Uterus (tissue), 4 donors: ENCODE results near the gene UNC13A. TPM values are rescaled to one million over a fixed set of nuclear protein-coding genes. Genes with fewer than 3 reads are reported as not detected.

Source experiments
- DNase-seq, 2 donors: peaks; one replicate each; pipeline ENCODE4 v3.0.0-alpha.2; 2019 to 2020
- H3K27ac ChIP-seq, 2 donors: fragments of 200-600 bp; sonication (generic); 1 replicate in 1 of 2; 2 replicates in 1 of 2; pipeline ENCODE4 v1.5.1; 2016 to 2018
- H3K27me3 ChIP-seq, 2 donors: fragments of 200-600 bp; sonication (generic); one replicate each; pipeline ENCODE4 v1.5.1; 2018 to 2019; ENCODE audit warnings: control low read depth in 1 of 2
- H3K36me3 ChIP-seq, 2 donors: fragments of 200-600 bp; sonication (generic); one replicate each; pipeline ENCODE4 v1.5.1; 2019; ENCODE audit warnings: control low read depth in 1 of 2
- H3K4me1 ChIP-seq, 2 donors: fragments of 200-600 bp; sonication (generic); one replicate each; pipeline ENCODE4 v1.5.1; 2018 to 2019; ENCODE audit warnings: control low read depth in 1 of 2
- H3K4me3 ChIP-seq, 2 donors: fragments of 200-600 bp; sonication (generic); 1 replicate in 1 of 2; 2 replicates in 1 of 2; pipeline ENCODE4 v1.5.1; 2018 to 2019; ENCODE audit warnings: mild to moderate bottlenecking in 1 of 2
- H3K9me3 ChIP-seq, 2 donors: fragments of 200-600 bp; sonication (generic); one replicate each; pipeline ENCODE4 v1.5.1; 2019; ENCODE audit warnings: control low read depth in 1 of 2
- POLR2A ChIP-seq, 2 donors: fragments of 450-650 bp; IDR thresholded peaks; one replicate each; pipeline ENCODE4 v1.6.1; 2016; ENCODE audit warnings: antibody characterized with exemption in 2 of 2, mild to moderate bottlenecking in 1 of 2, moderate library complexity in 1 of 2
- intact Hi-C: fragments of 100-400 bp; cut with DNase I; formaldehyde crosslinking; loops from one replicate; pipeline ENCODE4 v1.15.1; 2023; ENCODE audit warnings: low total_unique reads
- total RNA-seq, 4 donors: library from RNA; depleted of rRNA in 3 of 4; stranded (reverse); fragments of >200 nt in 3 of 4; gene quantifications; one replicate each; pipeline versions ENCODE4 v1.1.0 to v1.2.4, GENCODE V29; 2014 to 2023
- TF ChIP-seq, protein P1 (sequence below), 4 experiments: fragments of 200-600 bp in 2 of 4; fragments of 450-650 bp in 2 of 4; sonication (generic) in 2 of 4; IDR thresholded peaks; one replicate each; pipeline ENCODE4 v1.5.1; 2016 to 2019; ENCODE audit warnings: antibody characterized with exemption in 4 of 4, mild to moderate bottlenecking in 2 of 4, moderate library complexity in 1 of 4
- donor health status: DM: yes; HTN: yes; CAD: no.

The UNC13A gene
- total RNA-seq, 4 donors from 2014 or later, result 0.21 to 0.35 (median 0.29) TPM; not detected in 1

DNA sequence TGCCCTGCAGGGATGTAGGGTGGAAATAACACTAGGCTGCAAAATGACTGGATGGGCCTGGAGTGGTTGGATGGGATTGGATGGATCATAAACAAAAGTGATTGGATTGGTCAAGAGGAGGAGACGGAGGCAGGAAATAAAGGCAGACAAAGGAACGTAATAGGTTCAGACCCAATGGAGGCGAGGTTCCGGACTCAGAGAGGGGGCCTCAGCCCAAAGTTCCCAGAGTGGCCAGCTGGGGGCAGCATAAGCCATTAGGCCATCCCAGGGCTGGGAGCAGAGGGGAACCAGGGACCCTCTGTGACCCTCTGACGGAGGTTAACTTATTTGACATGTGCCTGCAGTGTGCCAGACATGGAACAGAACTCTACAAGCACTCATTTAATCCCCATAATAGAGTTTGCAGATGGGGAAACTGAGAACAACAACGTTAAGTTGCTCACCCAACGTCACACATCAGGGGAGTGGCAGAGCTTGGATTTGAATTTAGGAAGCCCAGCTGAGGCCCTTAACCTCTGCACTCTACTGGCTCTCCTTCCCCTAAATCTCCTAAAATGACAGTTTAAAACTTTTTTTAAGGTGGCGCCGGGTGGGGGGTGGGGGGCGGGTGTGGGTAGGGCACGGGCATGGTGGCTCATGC is 15.8 kb upstream of the UNC13A start:
- H3K4me3 ChIP-seq, result no peak overlapping the region
- no peaks in the 10 kb centered on the region for H3K36me3 ChIP-seq
- H3K9me3 ChIP-seq, result no peaks in the 10 kb centered on the region
- no peaks in the 10 kb centered on the region for H3K27me3 ChIP-seq
- H3K4me1 ChIP-seq, result no peaks in the 10 kb centered on the region
- H3K27ac ChIP-seq, result no peak overlapping the region
- TF ChIP-seq POLR2A (IDR thresholded peaks at IDR 0.05), result no peak
- TF ChIP-seq, protein P1, sequence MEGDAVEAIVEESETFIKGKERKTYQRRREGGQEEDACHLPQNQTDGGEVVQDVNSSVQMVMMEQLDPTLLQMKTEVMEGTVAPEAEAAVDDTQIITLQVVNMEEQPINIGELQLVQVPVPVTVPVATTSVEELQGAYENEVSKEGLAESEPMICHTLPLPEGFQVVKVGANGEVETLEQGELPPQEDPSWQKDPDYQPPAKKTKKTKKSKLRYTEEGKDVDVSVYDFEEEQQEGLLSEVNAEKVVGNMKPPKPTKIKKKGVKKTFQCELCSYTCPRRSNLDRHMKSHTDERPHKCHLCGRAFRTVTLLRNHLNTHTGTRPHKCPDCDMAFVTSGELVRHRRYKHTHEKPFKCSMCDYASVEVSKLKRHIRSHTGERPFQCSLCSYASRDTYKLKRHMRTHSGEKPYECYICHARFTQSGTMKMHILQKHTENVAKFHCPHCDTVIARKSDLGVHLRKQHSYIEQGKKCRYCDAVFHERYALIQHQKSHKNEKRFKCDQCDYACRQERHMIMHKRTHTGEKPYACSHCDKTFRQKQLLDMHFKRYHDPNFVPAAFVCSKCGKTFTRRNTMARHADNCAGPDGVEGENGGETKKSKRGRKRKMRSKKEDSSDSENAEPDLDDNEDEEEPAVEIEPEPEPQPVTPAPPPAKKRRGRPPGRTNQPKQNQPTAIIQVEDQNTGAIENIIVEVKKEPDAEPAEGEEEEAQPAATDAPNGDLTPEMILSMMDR (IDR thresholded peaks at IDR 0.05), result peak; percentile 50 to 68 (median 54)
- intact Hi-C loops, result no loop called here
- no peak for DNase-seq

DNA sequence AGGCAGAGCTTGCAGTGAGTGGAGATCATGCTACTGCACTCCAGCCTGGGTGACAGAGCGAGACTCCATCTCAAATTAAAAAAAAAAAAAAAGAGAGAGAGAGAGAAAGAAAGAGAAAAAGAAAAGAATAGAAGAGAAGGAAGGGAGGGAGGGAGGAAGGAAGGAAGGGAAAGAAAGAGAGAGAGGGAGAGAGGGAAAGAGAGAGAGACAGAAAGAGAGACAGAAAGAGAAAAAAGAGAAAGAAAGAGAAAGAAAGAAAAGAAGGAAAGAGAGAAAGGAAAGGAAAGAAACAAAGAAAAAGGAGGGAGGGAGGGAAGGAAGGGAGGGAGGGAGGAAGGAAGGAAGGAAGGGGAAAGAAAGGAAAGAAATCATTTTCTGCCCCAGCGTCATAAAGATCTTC is 7.0 kb upstream of the UNC13A start:
- no peaks in the 10 kb centered on the region for H3K36me3 ChIP-seq
- no peak overlapping the region for H3K27ac ChIP-seq
- H3K9me3 ChIP-seq, result no peaks in the 10 kb centered on the region
- no peak overlapping the region for H3K4me3 ChIP-seq
- intact Hi-C loops, result no loop called here
- H3K4me1 ChIP-seq, result no peaks in the 10 kb centered on the region
- no peaks in the 10 kb centered on the region for H3K27me3 ChIP-seq
- DNase-seq, result no peak
- no peak for TF ChIP-seq POLR2A (IDR thresholded peaks at IDR 0.05)
- TF ChIP-seq, protein P1 (IDR thresholded peaks at IDR 0.05), result no peak

DNA sequence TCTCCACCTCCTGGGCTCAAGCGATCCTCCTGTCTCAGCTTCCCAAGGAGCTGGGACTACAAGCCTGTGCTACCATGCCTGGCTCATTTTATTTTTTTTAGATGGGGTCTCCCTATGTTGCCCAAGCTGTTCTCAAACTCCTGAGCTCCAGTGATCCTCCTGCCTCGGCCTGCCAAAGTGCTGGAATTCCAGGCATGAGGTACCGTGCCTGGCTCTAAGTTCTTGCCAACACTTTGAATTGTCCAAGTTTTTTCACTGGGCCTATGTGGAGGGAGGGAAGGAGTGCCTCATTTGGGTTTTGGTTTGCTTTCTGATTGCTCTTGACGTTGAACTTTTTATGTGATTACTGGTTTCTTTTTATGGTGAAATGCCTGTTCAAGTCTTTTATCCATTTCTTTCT is 4.4 kb upstream of the UNC13A start:
- Histone ChIP-seq H3K36me3 (no peaks in the 10 kb centered on the region), H3K27me3 (peaks cover 0 to 4% of the 10 kb centered on the region in 2 donors), H3K27ac (no peak overlapping the region), H3K4me3 (no peak overlapping the region), H3K4me1 (no peaks in the 10 kb centered on the region), H3K9me3 (no peaks in the 10 kb centered on the region)
- DNase-seq, result no peak
- TF ChIP-seq, protein P1 (IDR thresholded peaks at IDR 0.05), result no peak
- no peak for TF ChIP-seq POLR2A (IDR thresholded peaks at IDR 0.05)
- intact Hi-C loops, result no loop called here

DNA sequence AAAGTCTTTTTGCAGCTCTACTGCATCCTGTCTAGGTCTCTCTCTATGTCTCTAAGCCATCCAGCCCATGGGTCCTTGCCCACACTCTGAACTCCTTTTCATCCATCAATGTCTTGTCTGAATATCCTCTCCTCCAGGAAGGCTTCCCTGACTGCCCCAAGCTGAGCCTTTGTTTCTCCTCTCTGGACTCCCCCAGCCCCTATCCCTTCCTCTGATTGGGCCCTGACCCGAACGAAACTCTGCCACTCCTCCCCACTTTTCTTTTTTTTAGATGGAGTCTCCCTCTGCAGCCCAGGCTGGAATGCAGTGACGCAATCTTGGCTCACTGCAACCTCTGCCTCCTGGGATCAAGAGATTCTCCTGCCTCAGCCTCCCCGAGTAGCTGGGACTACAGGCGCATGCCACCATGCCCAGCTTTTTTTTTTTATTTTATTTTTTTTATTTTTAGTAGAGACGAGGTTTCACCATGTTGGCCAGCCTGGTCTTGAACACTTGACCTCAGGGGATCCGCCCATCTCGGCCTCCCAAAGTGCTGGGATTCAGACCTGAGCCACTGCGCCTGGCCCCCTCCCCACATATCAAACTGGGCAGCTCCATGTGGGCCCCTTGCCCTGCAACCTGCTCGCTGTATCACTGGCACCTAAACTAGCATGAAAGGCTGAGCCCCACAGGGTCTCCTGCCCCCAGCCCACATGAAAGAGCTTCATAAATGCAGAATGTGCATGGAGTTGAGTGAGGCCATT is 870 bp upstream of the UNC13A start:
- no peak for DNase-seq

More for the DNA sequence above, 870 bp upstream of the UNC13A start:
- TF ChIP-seq POLR2A (IDR thresholded peaks at IDR 0.05), result no peak
- TF ChIP-seq, protein P1 (IDR thresholded peaks at IDR 0.05), result no peak
- H3K27ac ChIP-seq, result no peak overlapping the region
- H3K27me3 ChIP-seq, result peaks cover 0 to 11% of the 10 kb centered on the region in 2 donors
- H3K36me3 ChIP-seq, result no peaks in the 10 kb centered on the region
- H3K4me1 ChIP-seq, result no peaks in the 10 kb centered on the region
- no peaks in the 10 kb centered on the region for H3K9me3 ChIP-seq
- H3K4me3 ChIP-seq, result no peak overlapping the region
- intact Hi-C loops, result no loop called here
